A549 (cell line): Measurements from ENCODE around the gene TUBB1.
A peak's percentile ranks its signal among the peaks of the same experiment; 100 is the strongest.

Source experiments
- BHLHE40 ChIP-seq: IDR thresholded peaks from 2 replicates; pipeline ENCODE4 v1.6.1; 2012; ENCODE audit warnings: low read depth, low read length, inconsistent platforms
- CEBPB ChIP-seq, 2 experiments: fragments of >200 bp in 1 of 2; sonication (Bioruptor Twin) in 1 of 2; formaldehyde crosslinking in 1 of 2; IDR thresholded peaks; 2 replicates each; pipeline ENCODE4 v1.6.1; 2012 to 2016
- CHD4 ChIP-seq: fragments of 200-600 bp; sonication (generic); IDR thresholded peaks from 2 replicates; pipeline ENCODE4 v1.6.1; 2016; ENCODE audit warnings: antibody characterized with exemption, mild to moderate bottlenecking, borderline replicate concordance
- CTCF ChIP-seq: fragments of >200 bp; sonication (Bioruptor Twin); formaldehyde crosslinking; IDR thresholded peaks from 3 replicates; pipeline ENCODE4 v1.5.1; 2016
- EHF ChIP-seq: fragments of 250-450 bp; sonication (Bioruptor Pico); IDR thresholded peaks from 2 replicates; pipeline ENCODE4 v1.5.0; 2020; ENCODE audit warnings: mild to moderate bottlenecking
- ELK1 ChIP-seq: fragments of 150-350 bp; IDR thresholded peaks from 2 replicates; pipeline ENCODE4 v1.6.1; 2014; ENCODE audit warnings: low read depth, mild to moderate bottlenecking, low read length
- EP300 ChIP-seq, 2 experiments: fragments of >200 bp; sonication (Bioruptor Twin); formaldehyde crosslinking; IDR thresholded peaks; 2 replicates in 1 of 2; 3 replicates in 1 of 2; pipeline ENCODE4 v1.6.1; 2016 to 2017
- HEYL ChIP-seq: fragments of 250-450 bp; sonication (Bioruptor Pico); IDR thresholded peaks from 2 replicates; pipeline ENCODE4 v1.8.0; 2021; ENCODE audit warnings: mild to moderate bottlenecking, moderate library complexity
- KDM1A ChIP-seq: fragments of 200-600 bp; sonication (generic); IDR thresholded peaks from 2 replicates; pipeline ENCODE4 v1.6.1; 2016; ENCODE audit warnings: low read depth, mild to moderate bottlenecking
- MAX ChIP-seq: IDR thresholded peaks from 2 replicates; pipeline ENCODE4 v1.6.1; 2012
- MYC ChIP-seq: IDR thresholded peaks from 2 replicates; pipeline ENCODE4 v1.6.1; 2012; ENCODE audit warnings: mild to moderate bottlenecking, inconsistent platforms, low read length, improper control_type of control experiment, borderline replicate concordance
- NR3C1 ChIP-seq: fragments of >200 bp; sonication (Bioruptor Twin); formaldehyde crosslinking; IDR thresholded peaks from 3 replicates; pipeline ENCODE4 v1.6.1; 2017
- POLR2A ChIP-seq: IDR thresholded peaks from 2 replicates; pipeline ENCODE4 v1.6.1; 2012; ENCODE audit warnings: mild to moderate bottlenecking, low read length
- USF2 ChIP-seq: fragments of 450-650 bp; IDR thresholded peaks from 2 replicates; pipeline ENCODE4 v1.6.1; 2014; ENCODE audit warnings: antibody characterized with exemption

- TF ChIP-seq EP300 (IDR thresholded peaks at IDR 0.05) (no peak), MYC (peak; percentile 48; the same call in 1 of the 2 replicates), POLR2A (peak; percentile 90), CTCF (no peak), CHD4 (no peak), NR3C1 (no peak), HEYL (CRISPR knock-in tag) (no peak), USF2 (peak; percentile 1; the same call in 1 of the 2 replicates), BHLHE40 (no peak), KDM1A (no peak), MAX (peak; percentile 84), ELK1 (no peak), CEBPB (IDR thresholded peaks at IDR 0.05) (no peak), EHF (CRISPR knock-in tag) (peak; percentile 95)
These were observed 12.9 kb downstream of the TUBB1 start, which contains the start of gene ATP5F1E for GRCh38 chr20:59032023-59032712.
